HG02571 (cell line): ENCODE measurements around the gene ZNHIT2.
A peak's percentile ranks its signal among the peaks of the same experiment; 100 is the strongest.
"Not testable (repeated sequence)": the region's sequence is repeated elsewhere in the genome, so short reads cannot be mapped to it uniquely, and the experiment has no call there.

Source experiments
- ATAC-seq: cut with Tn5 transposase; IDR thresholded peaks from one replicate; pipeline ENCODE4 v1.9.1; 2021; ENCODE audit warnings: mild to moderate bottlenecking, moderate library complexity; ENCODE audit not compliant: unreplicated experiment

ZNHIT2 gene

DNA sequence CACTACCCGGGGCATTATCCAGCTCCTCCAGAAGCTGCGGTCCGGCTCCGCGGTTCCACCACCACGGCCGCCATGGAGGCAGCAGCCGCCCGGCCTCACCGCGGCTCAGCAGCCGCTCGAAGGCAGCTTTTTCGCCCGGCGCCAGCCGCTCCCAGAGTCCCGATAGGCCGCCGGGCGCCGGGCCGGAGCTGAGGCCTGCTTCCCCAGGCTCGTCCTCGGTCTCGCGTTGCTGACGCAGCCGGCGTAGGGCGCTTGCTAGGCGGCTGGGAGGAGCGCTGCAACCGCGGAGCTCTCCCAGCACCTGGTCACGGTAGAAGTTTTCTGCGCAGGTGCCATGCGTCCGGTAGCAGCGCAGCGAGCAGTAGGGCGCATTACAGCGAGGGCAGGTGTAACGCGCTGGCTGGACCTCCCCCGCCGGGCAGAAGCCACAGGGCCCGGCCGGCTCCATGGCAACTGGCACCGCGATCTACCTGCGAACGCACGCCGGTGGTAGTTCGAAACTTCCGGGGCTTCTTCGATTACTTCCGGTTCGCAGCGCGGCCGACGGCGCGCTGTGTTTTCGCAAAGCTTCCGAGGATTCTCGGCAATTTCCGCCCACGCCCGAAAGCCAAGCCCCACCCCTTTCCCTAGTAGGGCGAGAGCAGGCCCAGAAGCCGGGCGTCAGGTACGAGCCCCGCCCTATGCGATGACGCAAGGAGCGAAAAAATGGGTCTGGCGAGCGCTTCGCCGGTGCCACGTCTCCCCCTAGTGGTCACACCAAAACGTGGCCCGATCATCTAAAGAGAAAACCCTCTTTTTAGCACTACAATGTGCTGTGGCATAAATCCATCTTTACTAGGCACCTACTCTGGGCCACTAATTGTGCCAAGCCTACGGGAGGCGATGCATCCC lies at the start of gene ZNHIT2:
TSS of gene ZNHIT2 (minus strand) at position 496 of the 891 bp plus-strand sequence. CDS start at position 448, 48 bp downstream.
- peak; percentile 59 for ATAC-seq

GRCh38 chr11:65166893-65167292 lies 49.4 kb upstream of the ZNHIT2 start:
- ATAC-seq = no peak

DNA sequence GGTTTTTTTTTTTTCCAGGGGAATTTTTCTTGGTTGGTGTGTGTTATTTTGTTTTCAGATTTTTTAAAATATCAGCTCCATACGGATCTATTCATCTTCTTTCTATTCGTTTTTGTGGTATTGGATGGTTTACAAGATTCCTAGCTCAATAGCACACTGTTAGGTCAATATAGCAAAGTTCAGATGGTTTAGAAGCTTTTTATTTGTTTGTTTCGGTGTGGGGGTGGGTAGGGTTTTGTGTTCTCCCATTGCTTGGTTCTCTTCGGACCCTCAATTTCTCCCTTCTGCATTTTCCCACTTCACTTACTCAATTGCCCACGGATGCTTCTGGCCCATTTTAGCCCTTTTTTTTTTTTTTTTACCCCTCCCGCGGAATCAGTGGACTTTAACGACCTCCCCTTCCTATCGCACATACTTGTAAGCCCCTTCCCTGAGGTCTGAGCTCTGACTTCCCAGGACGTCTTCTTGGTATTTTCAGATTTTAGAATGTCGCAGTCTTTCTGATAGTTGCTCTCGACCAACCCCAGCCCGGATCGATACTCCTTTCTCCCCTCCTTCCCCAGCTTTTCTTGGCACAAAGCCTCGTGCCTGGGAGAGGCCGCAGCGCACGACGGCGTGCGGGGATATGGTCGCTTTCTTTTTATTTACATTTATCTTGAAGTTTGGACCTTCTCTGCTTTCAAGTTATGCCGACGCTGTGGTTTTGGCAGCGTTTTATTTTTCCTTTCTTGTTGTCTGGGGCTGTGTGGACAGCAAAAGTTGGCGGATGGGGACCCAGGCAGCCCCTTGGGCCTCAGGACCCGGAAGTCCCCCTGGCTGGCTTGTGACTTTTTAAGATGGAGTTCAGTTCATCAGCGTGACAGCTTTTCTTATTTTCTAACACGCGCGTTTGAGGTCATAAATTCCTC lies 48.2 kb upstream of the ZNHIT2 start:
- no peak for ATAC-seq

DNA sequence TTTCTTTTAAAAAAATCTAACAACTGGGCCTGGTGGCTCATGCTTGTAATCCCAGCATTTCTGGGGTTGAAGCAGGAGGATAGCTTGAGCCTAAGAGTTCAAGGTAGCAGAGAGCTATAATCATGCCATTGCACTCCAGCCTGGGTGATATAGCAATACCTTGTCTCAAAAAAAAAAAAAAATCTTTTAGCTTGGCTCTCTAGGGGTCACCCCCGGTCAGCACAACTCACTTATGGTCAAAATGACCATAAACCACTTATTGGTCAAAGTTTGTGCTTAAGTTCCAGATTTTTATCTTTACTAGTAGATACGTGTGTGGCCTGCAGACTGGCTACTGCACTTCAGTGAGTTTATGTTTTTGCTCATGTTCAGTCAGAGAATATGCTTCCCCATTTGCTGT lies 46.2 kb upstream of the ZNHIT2 start:
- ATAC-seq = no peak

GRCh38 chr11:65160643-65161042 lies 43.1 kb upstream of the ZNHIT2 start:
- no peak for ATAC-seq

DNA sequence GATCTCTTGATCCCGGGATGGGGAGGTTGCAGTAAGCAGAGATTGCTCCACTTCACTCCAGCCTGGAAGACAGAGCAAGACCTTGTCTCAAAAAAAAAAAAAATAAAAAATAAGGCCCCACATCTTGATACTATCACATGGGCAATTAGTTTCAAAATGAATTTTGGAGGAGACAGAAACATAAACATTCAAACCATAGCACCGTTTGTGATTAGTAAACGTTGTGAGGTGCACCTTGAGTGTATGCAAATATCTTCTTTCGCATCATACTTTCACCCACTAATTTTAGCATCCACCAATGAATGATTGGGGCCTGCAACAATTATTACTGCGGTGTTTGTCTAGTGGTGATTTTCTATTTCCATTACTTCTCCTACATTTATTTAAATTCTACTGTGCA lies 41.5 kb upstream of the ZNHIT2 start:
- ATAC-seq = peak; percentile 56

- no peak for ATAC-seq
These were observed 39.8 kb upstream of the ZNHIT2 start for GRCh38 chr11:65157336-65157735.

DNA sequence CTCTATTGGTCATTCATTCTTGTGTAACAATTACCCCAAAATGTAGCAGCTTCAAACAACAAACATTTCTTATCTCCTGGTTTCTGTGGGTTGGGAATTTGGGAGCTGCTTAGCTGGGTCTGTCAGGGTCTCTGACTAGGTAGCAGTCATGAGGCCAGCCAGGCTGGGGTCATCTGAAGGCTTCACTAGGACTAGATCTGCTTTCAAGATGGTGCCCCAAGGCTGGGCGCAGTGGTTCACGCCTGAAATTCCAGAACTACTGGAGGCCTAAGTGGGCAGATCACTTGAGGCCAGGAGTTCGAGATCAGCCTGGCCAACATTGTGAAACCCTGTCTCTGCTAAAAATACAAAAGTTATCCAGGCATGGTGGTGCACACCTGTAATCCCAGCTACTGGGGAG lies 39.4 kb upstream of the ZNHIT2 start:
- no peak for ATAC-seq

GRCh38 chr11:65156256-65156655 lies 38.8 kb upstream of the ZNHIT2 start:
- ATAC-seq = no peak

- no peak for ATAC-seq
These were observed 34.6 kb upstream of the ZNHIT2 start for GRCh38 chr11:65152122-65152521.

DNA sequence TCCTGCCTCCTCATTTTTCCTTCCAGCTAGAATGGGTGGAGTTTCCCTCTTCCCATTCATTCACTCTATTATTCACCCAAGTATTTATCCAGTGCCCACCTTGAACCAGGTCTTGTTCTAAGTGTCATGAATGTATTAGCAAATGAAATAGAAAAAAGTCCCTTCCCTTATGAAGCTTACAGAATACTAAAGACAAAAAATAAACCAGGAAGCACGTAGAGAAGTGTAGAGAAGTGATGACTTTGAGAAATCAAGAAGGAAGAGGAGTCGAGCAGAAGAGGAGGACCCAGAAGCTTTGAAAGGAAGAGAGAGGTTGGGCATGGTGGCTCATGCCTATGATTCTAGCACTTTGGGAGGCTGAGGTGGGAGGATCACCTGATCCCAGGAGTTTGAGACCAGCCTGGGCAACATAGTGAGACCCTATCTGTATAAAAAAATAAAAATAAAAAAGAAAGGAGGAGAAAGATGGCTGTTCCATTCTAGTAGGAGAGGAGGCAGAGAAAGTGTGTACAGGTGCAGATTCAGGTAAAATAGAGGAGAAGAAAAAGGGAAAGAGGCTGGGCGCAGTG lies 33.9 kb upstream of the ZNHIT2 start:
- ATAC-seq = no peak

DNA sequence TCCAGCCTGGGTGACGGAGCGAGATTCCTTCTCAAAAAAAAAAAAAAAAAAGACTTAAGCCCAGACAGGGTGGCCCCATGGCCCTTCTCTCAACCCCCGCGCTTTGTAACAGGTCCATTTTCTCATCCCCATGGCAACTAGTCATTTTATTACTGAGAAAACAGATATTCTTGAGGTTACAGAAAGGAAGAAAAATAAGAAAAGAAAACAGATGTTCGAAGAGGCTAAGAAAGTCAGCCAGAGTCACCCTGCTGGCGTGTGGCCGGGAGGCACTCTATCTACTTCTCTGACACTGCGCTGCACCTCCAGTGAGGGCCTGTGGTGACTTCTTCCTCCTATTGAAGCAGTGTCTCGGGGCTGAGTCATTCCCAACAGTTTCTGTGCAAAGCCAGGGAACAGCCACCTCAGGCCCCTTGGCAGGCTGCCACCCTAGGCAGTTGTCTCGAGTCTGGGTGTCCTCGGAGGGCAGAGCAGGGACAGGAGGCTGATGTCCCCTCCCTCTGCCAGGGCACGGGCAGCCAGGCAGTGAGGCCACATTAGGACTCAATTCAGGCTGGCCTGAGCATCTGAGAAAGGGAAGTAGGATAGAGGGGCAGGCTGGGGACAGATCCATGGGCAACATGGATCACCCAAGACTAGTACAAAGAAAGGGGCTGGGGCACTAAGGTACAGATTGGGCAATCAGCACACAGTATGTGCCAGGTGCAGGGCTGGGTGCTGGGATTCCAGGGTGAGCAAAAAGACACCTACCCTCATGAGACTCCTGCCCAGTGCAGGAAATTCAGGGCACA lies 33.2 kb upstream of the ZNHIT2 start:
- ATAC-seq = no peak

GRCh38 chr11:65150131-65150508 lies 32.6 kb upstream of the ZNHIT2 start:
- ATAC-seq = not testable (repeated sequence)

DNA sequence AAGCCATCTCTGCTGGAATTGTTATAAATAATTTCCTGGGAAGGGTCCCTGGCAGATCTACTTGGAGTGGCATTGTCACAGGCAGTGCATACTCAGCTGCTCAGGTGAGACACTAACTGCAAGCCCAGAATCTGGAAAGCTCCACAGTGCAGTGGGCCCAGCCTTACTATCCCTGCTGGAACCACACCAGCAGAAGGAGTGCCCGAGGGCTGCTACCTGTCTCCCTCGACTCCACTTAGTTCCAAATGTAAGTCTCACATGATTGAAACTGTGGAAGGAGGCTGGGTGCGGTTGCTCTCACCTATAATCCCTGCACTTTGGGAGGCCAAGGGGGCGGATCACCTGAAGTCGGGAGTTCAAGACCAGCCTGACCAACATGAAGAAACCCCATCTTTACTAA lies 31.2 kb upstream of the ZNHIT2 start:
- no peak for ATAC-seq

DNA sequence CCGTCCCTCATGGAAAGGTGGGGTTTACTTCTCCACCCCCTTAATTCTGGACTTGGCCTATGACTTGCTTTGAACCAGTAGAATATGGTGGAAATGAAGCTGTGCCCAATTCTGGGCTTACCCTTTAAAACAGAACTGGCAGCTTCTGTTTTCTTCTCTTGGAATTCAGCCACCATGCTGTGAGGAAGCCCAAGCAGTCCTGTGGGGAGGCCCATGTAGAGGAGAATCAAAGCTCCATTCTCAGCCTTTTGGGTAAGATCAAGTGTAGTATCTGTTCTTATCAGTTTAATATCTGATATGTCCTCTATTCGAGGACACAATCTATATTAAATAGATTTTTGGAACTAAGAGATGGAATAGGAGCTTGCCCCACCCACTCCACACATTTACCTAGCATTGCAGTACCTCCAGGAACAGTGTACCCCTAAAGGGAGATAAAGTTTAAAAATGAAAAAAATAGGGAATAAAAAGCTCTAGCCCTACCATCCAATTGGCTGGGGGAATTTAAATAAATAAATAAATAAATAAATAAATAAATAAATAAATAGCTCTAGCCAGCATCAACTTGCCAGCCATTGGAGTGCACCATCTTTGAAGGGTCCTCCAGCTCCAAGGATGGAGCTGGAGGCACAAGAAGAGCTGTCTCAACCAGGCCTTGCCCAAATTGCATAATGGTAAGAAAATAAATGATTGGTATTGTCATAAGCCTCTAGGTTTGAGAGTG lies 30.0 kb upstream of the ZNHIT2 start:
- no peak for ATAC-seq

- ATAC-seq = no peak
These were observed 24.5 kb upstream of the ZNHIT2 start for GRCh38 chr11:65141896-65142494.

DNA sequence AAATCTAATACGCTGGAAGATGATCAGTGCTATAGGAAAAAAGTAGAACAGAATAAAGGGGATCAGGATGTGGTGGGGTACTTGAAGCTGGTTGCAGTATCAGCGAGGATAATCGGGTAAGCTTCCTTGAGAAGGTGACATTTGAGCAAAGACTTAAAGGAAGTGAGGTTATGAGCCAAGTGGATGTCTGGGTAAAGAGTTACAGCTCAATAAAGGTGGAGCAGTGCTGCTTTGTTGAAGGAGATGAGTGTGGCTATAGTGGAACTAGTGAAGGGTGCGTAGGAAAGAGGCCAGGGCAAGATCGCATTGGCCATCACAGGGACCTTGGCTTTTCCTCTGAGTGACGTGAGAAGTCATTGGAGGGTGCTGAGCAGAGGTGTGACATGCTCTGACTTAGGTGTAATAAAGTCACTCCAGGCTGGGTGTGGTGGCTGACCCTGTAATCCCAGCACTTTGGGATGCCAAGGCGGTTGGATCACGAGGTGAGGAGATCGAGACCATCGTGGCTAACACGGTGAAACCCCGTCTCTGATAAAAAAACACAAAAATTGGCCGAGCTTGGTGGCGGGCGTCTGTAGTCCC lies 19.1 kb upstream of the ZNHIT2 start:
- ATAC-seq = no peak

DNA sequence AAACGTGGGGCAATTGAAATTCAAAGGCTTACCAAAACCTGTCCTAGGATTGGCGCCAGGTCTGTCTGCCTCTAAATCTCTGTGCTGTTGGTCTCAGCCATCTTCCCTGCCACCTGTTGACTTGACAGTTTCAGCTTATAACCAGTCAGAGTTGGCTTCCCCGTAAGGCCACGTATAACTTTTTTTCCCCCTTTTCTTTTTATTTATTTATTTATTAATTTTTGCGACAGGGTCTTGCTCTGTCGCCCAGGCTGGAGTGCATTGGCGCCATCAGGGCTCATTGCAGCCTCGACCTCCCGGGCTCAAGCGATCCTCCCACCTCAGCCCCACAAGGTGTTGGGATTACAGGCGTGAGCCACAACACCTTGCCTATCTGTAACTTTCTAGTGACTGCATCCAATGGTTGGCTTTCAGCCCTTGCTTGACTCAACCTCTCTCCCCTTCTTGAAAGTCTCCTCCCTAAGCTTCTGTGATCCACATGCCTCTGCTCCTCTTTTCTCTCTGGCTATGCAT lies 18.2 kb upstream of the ZNHIT2 start:
- no peak for ATAC-seq
